GM19193 (cell line): ENCODE results near the gene CCM2L.

Source experiments
- POLR2A ChIP-seq: IDR thresholded peaks from 4 replicates; pipeline ENCODE4 v1.6.1; 2011; ENCODE audit not compliant: insufficient read depth, insufficient read length; ENCODE audit errors: extremely low read depth

The CCM2L gene

GRCh38 chr20:32057656-32058184 lies 47.5 kb downstream of the CCM2L start:
- no peak for TF ChIP-seq POLR2A

GRCh38 chr20:32059189-32059588 lies 49.0 kb downstream of the CCM2L start:
- no peak for TF ChIP-seq POLR2A

GRCh38 chr20:32062776-32063170 lies 52.5 kb downstream of the CCM2L start:
- no peak for TF ChIP-seq POLR2A

DNA sequence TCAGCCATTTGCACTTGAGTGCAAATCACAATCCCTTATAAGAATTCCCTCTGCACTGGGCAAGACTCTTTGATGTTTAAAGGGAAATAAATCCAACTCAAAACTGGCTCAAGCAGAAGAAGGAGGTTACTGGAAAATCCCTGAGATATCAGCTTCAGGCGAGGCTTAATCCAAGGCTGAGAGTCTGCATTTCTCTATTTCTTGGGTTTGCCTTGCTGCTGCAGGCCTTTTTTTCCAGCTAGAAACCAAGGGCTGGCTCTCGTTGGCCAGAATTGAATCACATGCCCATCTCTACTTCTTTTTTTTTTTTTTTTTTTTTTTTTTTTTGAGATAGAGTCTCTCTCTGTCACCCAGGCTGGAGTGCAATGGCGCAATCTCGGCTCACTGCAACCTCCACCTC lies 53.5 kb downstream of the CCM2L start:
- TF ChIP-seq POLR2A = no peak

DNA sequence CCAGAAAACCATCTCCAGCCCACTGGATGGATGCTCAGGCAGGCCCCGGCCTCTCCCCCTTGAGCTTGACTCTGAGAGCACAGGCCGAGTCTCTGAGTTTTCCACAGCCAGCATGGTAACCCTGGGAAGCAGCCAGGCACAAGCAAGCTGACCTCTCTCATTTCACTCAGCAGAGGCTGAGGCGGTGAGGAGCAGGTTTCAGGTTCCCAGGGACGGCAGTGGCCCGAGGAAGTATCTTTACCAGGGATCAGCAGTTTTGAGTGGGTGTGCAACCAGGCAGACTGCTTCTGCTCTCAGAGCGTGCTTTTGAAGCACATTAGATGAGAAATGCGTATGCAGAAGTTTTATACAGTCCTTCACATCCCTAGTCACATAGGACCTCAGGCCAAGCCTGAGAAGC lies 54.4 kb downstream of the CCM2L start:
- TF ChIP-seq POLR2A = no peak

- TF ChIP-seq POLR2A = no peak
Observed at GRCh38 chr20:32067234-32067821, 57.1 kb downstream of the CCM2L start.

- TF ChIP-seq POLR2A = no peak
Observed at GRCh38 chr20:32068174-32068573, 57.9 kb downstream of the CCM2L start.

DNA sequence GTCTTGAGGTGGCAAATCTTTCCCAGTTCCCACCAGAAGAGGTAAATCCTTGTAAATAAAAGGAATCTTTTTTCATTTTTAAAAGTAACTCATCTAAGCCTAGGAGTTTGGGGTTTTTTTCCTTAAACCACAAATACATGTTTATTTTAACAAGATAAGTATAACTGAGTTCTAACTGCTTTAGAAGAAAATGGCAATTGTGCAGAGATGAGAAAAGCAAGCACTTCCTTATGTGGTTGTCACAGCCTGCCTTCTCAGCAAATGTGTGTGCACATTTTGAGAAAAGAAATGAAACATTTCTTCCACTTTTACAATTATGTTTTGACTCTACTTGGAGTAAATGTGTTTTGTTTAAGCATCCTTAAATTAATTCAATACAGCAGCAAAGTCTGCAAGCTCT lies 59.5 kb downstream of the CCM2L start:
- no peak for TF ChIP-seq POLR2A

DNA sequence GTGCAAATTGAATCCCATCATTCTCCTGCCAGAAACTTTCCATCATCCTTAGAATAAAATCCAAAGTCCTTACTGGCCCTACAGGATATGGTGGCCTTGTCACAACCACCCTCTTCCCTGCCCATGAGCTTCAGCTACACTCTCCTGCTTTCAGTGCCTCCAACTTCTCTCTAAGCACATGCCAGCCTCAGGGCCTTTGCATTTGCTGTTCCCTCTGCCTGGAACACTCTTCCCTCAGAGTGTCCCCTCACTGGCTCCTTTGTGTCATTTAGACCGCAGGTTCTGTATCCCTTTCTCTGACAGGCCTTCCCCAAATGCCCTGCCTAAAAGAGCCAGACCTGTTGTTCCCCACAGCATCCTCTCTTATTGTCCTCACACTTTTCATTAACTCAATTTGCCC lies 60.0 kb downstream of the CCM2L start:
- TF ChIP-seq POLR2A = no peak

- no peak for TF ChIP-seq POLR2A
Observed at GRCh38 chr20:32070690-32071213, 60.5 kb downstream of the CCM2L start.

- no peak for TF ChIP-seq POLR2A
Observed at GRCh38 chr20:32071395-32072167, 61.3 kb downstream of the CCM2L start.

DNA sequence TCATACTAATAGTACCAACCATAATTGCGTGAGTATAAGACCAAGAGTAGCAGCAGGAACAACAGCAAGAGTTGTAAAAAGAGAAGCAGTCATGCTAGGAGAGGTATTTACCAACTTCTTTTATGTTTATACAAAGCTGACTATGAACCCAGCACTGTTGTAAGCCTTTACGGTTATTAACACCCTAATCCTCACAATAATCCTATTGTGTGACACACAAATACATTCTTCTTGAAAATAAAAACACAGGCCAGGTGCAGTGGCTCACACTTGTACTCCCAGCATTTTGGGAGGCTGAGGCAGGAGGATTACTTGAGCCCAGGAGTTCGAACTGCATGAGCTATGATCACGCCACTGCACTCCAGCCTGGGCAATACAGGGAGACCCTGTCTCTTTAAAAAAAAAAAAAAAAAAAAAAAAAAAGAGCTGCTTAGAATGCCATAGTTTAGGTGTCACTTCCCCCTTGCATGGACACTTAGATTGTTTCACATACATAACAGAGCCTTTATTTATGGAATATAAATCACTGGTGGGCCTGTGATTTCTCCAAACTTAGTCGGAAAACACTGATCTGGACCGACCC lies 62.0 kb downstream of the CCM2L start:
- TF ChIP-seq POLR2A = no peak

GRCh38 chr20:32075534-32075933 lies 65.3 kb downstream of the CCM2L start:
- no peak for TF ChIP-seq POLR2A

DNA sequence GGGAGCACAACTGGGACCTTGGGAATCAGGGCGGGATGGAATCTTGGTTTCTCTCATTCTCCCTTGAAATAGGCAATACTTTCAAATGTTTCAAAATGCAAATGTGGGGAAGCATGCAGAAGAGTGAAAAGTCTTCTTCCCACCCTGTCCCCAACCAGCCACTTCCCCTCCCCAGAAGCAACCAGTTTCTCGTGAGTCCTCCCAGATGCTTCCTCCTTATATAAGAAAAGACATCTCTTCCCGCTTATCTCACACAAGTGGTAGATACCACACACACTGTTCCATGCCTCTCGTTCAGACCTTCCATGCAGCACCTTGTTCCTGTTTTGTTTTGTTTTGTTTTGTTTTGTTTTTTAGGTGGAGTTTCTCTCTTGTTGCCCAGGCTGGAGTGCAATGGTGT lies 67.0 kb downstream of the CCM2L start:
- no peak for TF ChIP-seq POLR2A

- TF ChIP-seq POLR2A = no peak
Observed at GRCh38 chr20:32078322-32078721, 68.1 kb downstream of the CCM2L start.

DNA sequence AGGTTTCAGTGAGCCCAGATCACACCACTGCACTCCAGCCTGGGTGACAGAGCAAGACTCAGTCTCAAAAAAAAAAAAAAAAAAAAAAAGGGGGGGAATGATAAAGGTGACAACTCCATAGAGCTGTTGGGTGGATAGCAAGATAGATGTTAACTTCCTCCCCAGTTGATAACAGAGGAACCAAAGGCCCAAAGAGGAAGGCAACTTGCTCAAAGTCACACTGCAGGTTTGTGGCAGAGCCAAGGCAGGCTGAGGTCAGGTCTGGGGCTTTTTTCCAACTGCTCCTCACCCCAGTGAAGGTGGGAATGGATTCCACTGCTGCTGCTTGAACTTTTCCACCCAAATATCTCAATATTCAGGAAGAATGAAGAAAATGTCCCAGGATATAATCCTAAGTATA lies 68.6 kb downstream of the CCM2L start:
- no peak for TF ChIP-seq POLR2A
